Right ventricle myocardium inferior (tissue), 1 donor: ENCODE measurements around the gene CGNL1. TPM values are rescaled to one million over a fixed set of nuclear protein-coding genes. Genes with fewer than 3 reads are reported as not detected.

Experiments
- ATAC-seq: fragments of 200-7000 bp; cut with Tn5 transposase; one replicate; pipeline ENCODE4 v1.9.1; 2020; ENCODE audit warnings: mild to moderate bottlenecking, moderate library complexity
- DNase-seq: peaks from one replicate; pipeline ENCODE4 v3.0.0; 2021; ENCODE audit errors: missing footprints
- intact Hi-C: fragments of 100-400 bp; cut with DNase I; formaldehyde crosslinking; loops from one replicate; pipeline ENCODE4 v1.11.0; 2022
- total RNA-seq: library from RNA; stranded (reverse); fragmentation: NEBNext Ultra II Directional; extraction: Animal tissue kit (Norgen Biotek cat#: 25700); gene quantifications from one replicate; pipeline ENCODE4 v1.2.1, GENCODE V29; 2021
- donor health status: DM: no; HTN: yes; CAD: no; lungs with severe emphysema.

CGNL1 gene
- total RNA-seq, 1 donor from 2014 or later = 10.0 TPM

GRCh38 chr15:57548835-57549234 lies 172.5 kb downstream of the CGNL1 start:
- ATAC-seq = no peak

GRCh38 chr15:57549935-57550334 lies 173.6 kb downstream of the CGNL1 start:
- intact Hi-C loops = loop anchor here (5.0 kb wide), 1 partner anchor 522 kb away; no protein-coding TSS in a partner anchor
- ATAC-seq (no peak), DNase-seq (no peak)

More at GRCh38 chr15:57548835-57549234, 172.5 kb downstream of the CGNL1 start:
- intact Hi-C loops = no loop called here
- no peak for DNase-seq

GRCh38 chr15:57550640-57551039 lies 174.3 kb downstream of the CGNL1 start:
- intact Hi-C loops = loop anchor here (5.0 kb wide), 1 partner anchor 522 kb away; no protein-coding TSS in a partner anchor
- DNase-seq (no peak), ATAC-seq (peak; percentile 54)

GRCh38 chr15:57551715-57552677 lies 175.7 kb downstream of the CGNL1 start:
- intact Hi-C loops = loop anchor here (5.0 kb wide), 1 partner anchor 520 kb away; no protein-coding TSS in a partner anchor
- ATAC-seq = no peak
- DNase-seq = no peak

- intact Hi-C loops = loop anchor here (5.0 kb wide), 1 partner anchor 519 kb away; no protein-coding TSS in a partner anchor
- no peak for ATAC-seq
Measured at GRCh38 chr15:57552678-57553334, 176.5 kb downstream of the CGNL1 start.

GRCh38 chr15:57553526-57553925 lies 177.2 kb downstream of the CGNL1 start:
- ATAC-seq = no peak
- intact Hi-C loops = loop anchor here (5.0 kb wide), 1 partner anchor 519 kb away; no protein-coding TSS in a partner anchor
- DNase-seq = no peak

More at GRCh38 chr15:57552678-57553334, 176.5 kb downstream of the CGNL1 start:
- DNase-seq = no peak

- DNase-seq (no peak), ATAC-seq (peak; percentile 5)
- intact Hi-C loops = loop anchor here (5.0 kb wide), 1 partner anchor 518 kb away; no protein-coding TSS in a partner anchor
Measured at GRCh38 chr15:57554063-57554811, 177.9 kb downstream of the CGNL1 start.

- DNase-seq (no peak), ATAC-seq (no peak)
- intact Hi-C loops = loop anchor here (5.0 kb wide), 1 partner anchor 518 kb away; no protein-coding TSS in a partner anchor
Measured at GRCh38 chr15:57554812-57555179, 178.5 kb downstream of the CGNL1 start.

GRCh38 chr15:57555270-57555669 lies 179.0 kb downstream of the CGNL1 start:
- DNase-seq (no peak), ATAC-seq (no peak)
- intact Hi-C loops = no loop called here

GRCh38 chr15:57556040-57556439 lies 179.7 kb downstream of the CGNL1 start:
- no peak for ATAC-seq
- no peak for DNase-seq
- intact Hi-C loops = no loop called here

- ATAC-seq = no peak
- DNase-seq = no peak
- intact Hi-C loops = no loop called here
Measured at GRCh38 chr15:57557267-57557666, 181.0 kb downstream of the CGNL1 start.

- intact Hi-C loops = no loop called here
- ATAC-seq = no peak
- no peak for DNase-seq
Measured at GRCh38 chr15:57557810-57558209, 181.5 kb downstream of the CGNL1 start.

GRCh38 chr15:57559875-57560274 lies 183.6 kb downstream of the CGNL1 start:
- intact Hi-C loops = loop anchor here (2.0 to 10.0 kb wide), 7 partner anchors 35 to 507 kb away; partner anchors contain the start of genes ALDH1A2 and POLR2M
- peak; percentile 66 for ATAC-seq
- DNase-seq = no peak

GRCh38 chr15:57561041-57561711 lies 184.9 kb downstream of the CGNL1 start:
- intact Hi-C loops = loop anchor here (2.0 to 10.0 kb wide), 7 partner anchors 34 to 506 kb away; partner anchors contain the start of genes ALDH1A2 and POLR2M
- DNase-seq (peak; percentile 81), ATAC-seq (peak; percentile 91)

GRCh38 chr15:57562196-57562769 lies 186.0 kb downstream of the CGNL1 start:
- intact Hi-C loops = loop anchor here (5.0 to 10.0 kb wide), 4 partner anchors 75 to 505 kb away; partner anchors contain the start of genes ALDH1A2 and POLR2M
- DNase-seq (peak; percentile 78), ATAC-seq (peak; percentile 75)

- DNase-seq = no peak
- intact Hi-C loops = loop anchor here (5.0 to 10.0 kb wide), 4 partner anchors 74 to 504 kb away; partner anchors contain the start of genes ALDH1A2 and POLR2M
- no peak for ATAC-seq
Measured at GRCh38 chr15:57563416-57563815, 187.1 kb downstream of the CGNL1 start.

- intact Hi-C loops = loop anchor here (2.0 to 10.0 kb wide), 2 partner anchors 81 to 139 kb away; partner anchors contain the start of gene POLR2M
- ATAC-seq (no peak), DNase-seq (no peak)
Measured at GRCh38 chr15:57565311-57565710, 189.0 kb downstream of the CGNL1 start.
